GM12891 (cell line): ENCODE results near the gene SPTAN1.

ENCODE experiments used
- POLR2A ChIP-seq: IDR thresholded peaks from 2 replicates; pipeline ENCODE4 v1.6.1; 2011; ENCODE audit warnings: low read depth, low read length, control low read depth
- POLR2AphosphoS5 ChIP-seq: IDR thresholded peaks from 2 replicates; pipeline ENCODE4 v1.6.1; 2011; ENCODE audit warnings: low read depth, low read length, control low read depth
- POU2F2 ChIP-seq: IDR thresholded peaks from 2 replicates; pipeline ENCODE4 v1.6.1; 2011; ENCODE audit warnings: low read depth, mild to moderate bottlenecking, control low read depth, low read length, moderate library complexity
- TAF1 ChIP-seq: IDR thresholded peaks from 2 replicates; pipeline ENCODE4 v1.6.1; 2011; ENCODE audit warnings: low read depth, low read length, control low read depth

- TF ChIP-seq TAF1: no peak
- no peak for TF ChIP-seq POU2F2
- no peak for TF ChIP-seq POLR2AphosphoS5
- TF ChIP-seq POLR2A: no peak
Observed at GRCh38 chr9:128633057-128633456, 80.7 kb downstream of the SPTAN1 start.
